SJCRH30 (cell line): Measurements from ENCODE around the gene OTOGL. TPM values are rescaled to one million over a fixed set of nuclear protein-coding genes. Genes with fewer than 3 reads are reported as not detected.
A peak's percentile ranks its signal among the peaks of the same experiment; 100 is the strongest.

Experiments
- DNase-seq, 2 experiments: peaks; one replicate each; pipeline ENCODE4 v3.0.0-alpha.2; 2015 to 2020
- H3K27ac ChIP-seq: fragments of 250-450 bp; sonication (Bioruptor Pico); 2 replicates; pipeline ENCODE4 v1.5.1; 2020; ENCODE audit warnings: mild to moderate bottlenecking, moderate library complexity
- H3K27me3 ChIP-seq: fragments of 250-450 bp; sonication (Bioruptor Pico); 2 replicates; pipeline ENCODE4 v1.5.1; 2020; ENCODE audit warnings: mild to moderate bottlenecking, moderate library complexity
- H3K36me3 ChIP-seq: fragments of 250-450 bp; sonication (Bioruptor Pico); 2 replicates; pipeline ENCODE4 v1.5.1; 2020; ENCODE audit warnings: mild to moderate bottlenecking, moderate library complexity
- H3K4me1 ChIP-seq: fragments of 250-450 bp; sonication (Bioruptor Pico); 2 replicates; pipeline ENCODE4 v1.5.1; 2020; ENCODE audit warnings: mild to moderate bottlenecking, moderate library complexity
- H3K4me3 ChIP-seq: fragments of 250-450 bp; sonication (Bioruptor Pico); 2 replicates; pipeline ENCODE4 v1.5.1; 2020; ENCODE audit warnings: mild to moderate bottlenecking, moderate library complexity
- H3K9me3 ChIP-seq: fragments of 250-450 bp; sonication (Bioruptor Pico); replicated peaks from 2 replicates; pipeline ENCODE4 v1.5.1; 2020; ENCODE audit warnings: mild to moderate bottlenecking, moderate library complexity
- total RNA-seq: library from RNA; depleted of rRNA; stranded (reverse); fragments of >200 nt; shearing (Covaris generic); gene quantifications from 2 replicates; pipeline ENCODE4 v1.2.3, GENCODE V29; 2014

OTOGL gene
- total RNA-seq, 1 experiment from 2014 or later = 0.10 TPM

DNA sequence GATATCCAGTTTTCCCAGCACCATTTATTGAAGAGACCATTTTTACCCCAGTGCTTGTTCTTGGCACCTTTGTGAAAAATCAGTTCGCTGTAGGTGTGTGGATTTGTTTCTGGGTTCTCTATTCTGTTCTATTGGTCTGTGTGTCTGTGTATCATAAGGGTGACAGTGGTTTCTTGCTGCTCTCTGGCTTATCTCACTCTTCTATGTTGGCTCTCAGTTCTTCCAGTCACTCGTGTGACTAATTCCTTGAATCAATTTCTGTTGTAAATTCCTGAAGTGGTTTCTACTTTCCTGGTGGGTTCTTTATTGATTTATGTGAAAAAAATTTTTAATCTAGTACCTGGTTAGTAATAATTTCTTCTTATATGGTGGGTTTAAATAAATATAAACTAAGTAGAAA is 58.3 kb downstream of the OTOGL start:
- no peak for DNase-seq
- no peaks in the 10 kb centered on the region for H3K27me3 ChIP-seq
- no peak overlapping the region for H3K27ac ChIP-seq
- no peaks in the 10 kb centered on the region for H3K4me1 ChIP-seq
- no peaks in the 10 kb centered on the region for H3K36me3 ChIP-seq
- no peak overlapping the region for H3K4me3 ChIP-seq
- no peaks in the 10 kb centered on the region for H3K9me3 ChIP-seq

- no peak for DNase-seq
- no peaks in the 10 kb centered on the region for H3K36me3 ChIP-seq
- no peaks in the 10 kb centered on the region; the same call in 1 of the 2 replicates for H3K9me3 ChIP-seq
- H3K4me1 ChIP-seq = no peaks in the 10 kb centered on the region
- H3K27ac ChIP-seq = no peak overlapping the region
- H3K27me3 ChIP-seq = no peaks in the 10 kb centered on the region
- H3K4me3 ChIP-seq = no peak overlapping the region
These were observed 62.3 kb downstream of the OTOGL start for GRCh38 chr12:80161612-80162011.

DNA sequence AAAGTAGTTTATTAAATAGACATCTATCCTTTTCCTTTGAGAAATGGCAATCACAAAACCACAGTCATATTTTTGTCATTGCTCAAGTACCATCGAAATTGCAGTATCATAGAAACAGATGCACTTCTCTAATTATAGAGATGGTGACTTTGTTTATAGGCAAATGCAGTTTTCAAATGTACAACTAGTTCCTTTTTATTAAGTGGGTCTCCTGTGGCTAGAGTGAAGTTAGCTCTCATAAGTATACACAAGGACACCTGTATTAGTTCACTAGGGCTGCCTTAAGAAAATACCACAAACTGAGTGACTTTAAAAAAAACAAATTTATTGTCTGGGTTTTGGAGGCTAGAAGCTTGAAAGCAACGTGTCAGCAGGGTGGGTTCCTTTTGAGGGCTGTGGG is 62.8 kb downstream of the OTOGL start:
- Histone ChIP-seq H3K36me3 (no peaks in the 10 kb centered on the region), H3K9me3 (no peaks in the 10 kb centered on the region; the same call in 1 of the 2 replicates), H3K27me3 (no peaks in the 10 kb centered on the region), H3K27ac (no peak overlapping the region), H3K4me1 (no peaks in the 10 kb centered on the region), H3K4me3 (no peak overlapping the region)
- no peak for DNase-seq

DNA sequence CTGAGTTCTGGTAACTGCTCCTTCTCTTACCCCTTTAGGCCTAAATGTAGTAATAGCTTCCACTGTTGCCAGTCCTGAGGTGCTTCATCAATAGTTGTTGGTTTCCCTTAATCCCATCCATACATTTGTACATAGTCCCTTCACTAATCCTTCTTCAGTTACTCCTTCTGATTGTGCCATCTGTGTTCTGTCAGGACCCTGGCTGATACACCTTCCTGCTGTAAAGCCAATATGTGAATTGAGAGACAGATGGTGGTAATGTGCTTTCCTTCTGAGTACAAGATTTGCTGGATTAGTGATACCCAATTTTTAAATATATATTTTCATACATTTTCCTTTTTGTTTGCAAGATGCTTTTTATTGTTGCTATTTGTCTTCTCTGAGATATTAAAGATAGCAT is 66.4 kb downstream of the OTOGL start:
- Histone ChIP-seq H3K4me1 (no peaks in the 10 kb centered on the region), H3K36me3 (no peaks in the 10 kb centered on the region), H3K9me3 (no peaks in the 10 kb centered on the region; the same call in 1 of the 2 replicates), H3K27me3 (no peaks in the 10 kb centered on the region), H3K4me3 (no peak overlapping the region), H3K27ac (no peak overlapping the region)
- no peak for DNase-seq

GRCh38 chr12:80166751-80167150 is 67.4 kb downstream of the OTOGL start:
- Histone ChIP-seq H3K9me3 (no peaks in the 10 kb centered on the region; the same call in 1 of the 2 replicates), H3K4me3 (no peak overlapping the region), H3K27me3 (no peaks in the 10 kb centered on the region), H3K27ac (no peak overlapping the region), H3K4me1 (no peaks in the 10 kb centered on the region), H3K36me3 (no peaks in the 10 kb centered on the region)
- no peak for DNase-seq

GRCh38 chr12:80168936-80169335 is 69.6 kb downstream of the OTOGL start:
- no peaks in the 10 kb centered on the region; the same call in 1 of the 2 replicates for H3K9me3 ChIP-seq
- H3K27me3 ChIP-seq = no peaks in the 10 kb centered on the region
- no peaks in the 10 kb centered on the region for H3K4me1 ChIP-seq
- H3K4me3 ChIP-seq = no peak overlapping the region
- H3K36me3 ChIP-seq = no peaks in the 10 kb centered on the region
- no peak for DNase-seq
- no peak overlapping the region for H3K27ac ChIP-seq

GRCh38 chr12:80170915-80171314 is 71.6 kb downstream of the OTOGL start:
- no peak for DNase-seq
- H3K27me3 ChIP-seq = no peaks in the 10 kb centered on the region
- H3K36me3 ChIP-seq = no peaks in the 10 kb centered on the region
- no peak overlapping the region for H3K4me3 ChIP-seq
- no peak overlapping the region for H3K27ac ChIP-seq
- no peaks in the 10 kb centered on the region for H3K4me1 ChIP-seq
- no peaks in the 10 kb centered on the region for H3K9me3 ChIP-seq

GRCh38 chr12:80173083-80173864 is 73.9 kb downstream of the OTOGL start:
- Histone ChIP-seq H3K4me1 (no peaks in the 10 kb centered on the region), H3K27me3 (no peaks in the 10 kb centered on the region), H3K27ac (no peak overlapping the region), H3K4me3 (no peak overlapping the region), H3K36me3 (no peaks in the 10 kb centered on the region), H3K9me3 (no peaks in the 10 kb centered on the region)
- no peak for DNase-seq

GRCh38 chr12:80175307-80175930 is 76.1 kb downstream of the OTOGL start:
- Histone ChIP-seq H3K9me3 (no peaks in the 10 kb centered on the region), H3K4me1 (no peaks in the 10 kb centered on the region), H3K27ac (no peak overlapping the region), H3K36me3 (no peaks in the 10 kb centered on the region), H3K27me3 (no peaks in the 10 kb centered on the region), H3K4me3 (no peak overlapping the region)
- DNase-seq = no peak

DNA sequence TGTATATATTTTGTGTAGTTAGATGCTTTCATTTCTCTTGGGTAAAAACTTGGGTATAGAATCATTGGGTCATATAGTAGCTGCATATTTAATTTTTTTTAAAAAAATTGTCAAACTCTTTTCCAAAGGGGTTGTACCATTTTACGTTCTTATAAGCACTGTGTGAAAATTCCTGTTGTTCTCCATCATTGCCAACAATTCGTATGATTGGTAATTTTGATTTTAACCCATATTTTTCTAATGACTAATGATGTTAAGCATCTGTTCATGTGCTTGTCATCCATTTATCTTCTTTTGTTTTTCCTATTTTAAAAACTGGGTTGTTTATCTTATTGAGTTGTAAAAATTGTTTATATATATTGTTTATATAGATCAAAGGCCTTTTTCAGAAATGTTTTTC is 77.4 kb downstream of the OTOGL start:
- H3K27me3 ChIP-seq = no peaks in the 10 kb centered on the region
- H3K9me3 ChIP-seq = no peaks in the 10 kb centered on the region
- H3K36me3 ChIP-seq = no peaks in the 10 kb centered on the region
- H3K4me1 ChIP-seq = no peaks in the 10 kb centered on the region
- H3K4me3 ChIP-seq = no peak overlapping the region
- no peak overlapping the region for H3K27ac ChIP-seq
- no peak for DNase-seq

- Histone ChIP-seq H3K4me1 (no peaks in the 10 kb centered on the region), H3K4me3 (no peak overlapping the region), H3K27me3 (no peaks in the 10 kb centered on the region), H3K36me3 (no peaks in the 10 kb centered on the region), H3K27ac (no peak overlapping the region), H3K9me3 (no peaks in the 10 kb centered on the region)
- no peak for DNase-seq
These were observed 79.5 kb downstream of the OTOGL start for GRCh38 chr12:80178846-80179245.

DNA sequence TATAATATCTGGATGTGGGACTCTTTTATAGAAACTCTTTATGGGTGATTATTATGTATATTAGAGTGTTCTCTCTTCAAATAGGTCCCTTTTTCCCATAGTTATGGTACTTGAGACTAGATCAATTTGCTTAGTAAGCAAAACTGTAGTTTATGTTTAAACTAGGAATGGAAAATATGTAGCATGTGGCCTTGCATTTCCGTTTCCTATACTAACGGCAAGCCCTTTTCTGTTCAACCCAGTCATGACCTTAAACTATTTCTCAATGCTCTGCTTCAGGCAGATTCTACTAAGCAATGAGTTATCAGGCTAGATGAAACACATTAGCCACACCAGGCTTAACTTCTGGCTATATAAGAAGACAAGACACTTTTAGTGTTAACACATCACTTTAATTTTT is 84.6 kb downstream of the OTOGL start:
- H3K36me3 ChIP-seq = no peaks in the 10 kb centered on the region
- no peak overlapping the region for H3K4me3 ChIP-seq
- DNase-seq = no peak
- no peak overlapping the region for H3K27ac ChIP-seq
- no peaks in the 10 kb centered on the region for H3K9me3 ChIP-seq
- H3K27me3 ChIP-seq = no peaks in the 10 kb centered on the region
- H3K4me1 ChIP-seq = peaks cover 15% of the 10 kb centered on the region

GRCh38 chr12:80184926-80185325 is 85.6 kb downstream of the OTOGL start:
- peaks cover 23% of the 10 kb centered on the region for H3K4me1 ChIP-seq

DNA sequence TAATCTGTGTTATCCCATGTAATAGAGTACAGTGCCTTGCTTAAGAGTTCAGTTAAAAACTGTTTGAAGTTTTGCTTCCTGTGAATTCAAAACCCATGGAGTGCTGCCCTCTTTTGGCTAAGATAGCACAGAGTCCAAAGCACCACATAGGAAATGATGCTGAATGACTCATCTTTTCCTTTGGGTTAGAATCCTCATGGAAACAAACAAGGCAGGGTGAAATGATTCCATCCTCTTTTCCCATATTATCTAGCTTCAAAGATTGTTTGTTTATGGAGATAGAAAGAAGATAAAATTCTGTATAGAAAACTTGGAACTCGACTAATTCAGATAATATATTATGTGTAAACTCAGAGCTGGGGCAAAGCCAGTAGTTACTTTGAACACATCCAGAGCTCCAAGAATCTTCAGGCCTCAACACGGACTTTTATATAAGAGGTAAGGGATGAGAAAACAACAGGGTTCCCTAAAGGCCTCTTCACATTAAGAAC is 87.4 kb downstream of the OTOGL start:
- peak; percentile 58 to 82 for DNase-seq
- H3K4me1 ChIP-seq = peaks cover 24% of the 10 kb centered on the region
- H3K27me3 ChIP-seq = no peaks in the 10 kb centered on the region
- H3K27ac ChIP-seq = no peak overlapping the region
- no peak overlapping the region for H3K4me3 ChIP-seq
- no peaks in the 10 kb centered on the region for H3K36me3 ChIP-seq
- H3K9me3 ChIP-seq = no peaks in the 10 kb centered on the region

More at GRCh38 chr12:80184926-80185325, 85.6 kb downstream of the OTOGL start:
- Histone ChIP-seq H3K27me3 (no peaks in the 10 kb centered on the region), H3K36me3 (no peaks in the 10 kb centered on the region), H3K4me3 (no peak overlapping the region), H3K9me3 (no peaks in the 10 kb centered on the region), H3K27ac (no peak overlapping the region)
- DNase-seq = no peak

GRCh38 chr12:80187660-80188090 is 88.3 kb downstream of the OTOGL start:
- Histone ChIP-seq H3K9me3 (no peaks in the 10 kb centered on the region), H3K4me3 (no peak overlapping the region), H3K27me3 (no peaks in the 10 kb centered on the region), H3K4me1 (peaks cover 24% of the 10 kb centered on the region), H3K27ac (no peak overlapping the region), H3K36me3 (no peaks in the 10 kb centered on the region)
- DNase-seq = peak; percentile 55 to 76
